GM21737 (cell line): Measurements from ENCODE around the gene TOX4.
"Not testable (repeated sequence)": the region's sequence is repeated elsewhere in the genome, so short reads cannot be mapped to it uniquely, and the experiment has no call there.

Experiments used
- ATAC-seq: cut with Tn5 transposase; IDR thresholded peaks from one replicate; pipeline ENCODE4 v1.9.1; 2021; ENCODE audit warnings: mild to moderate bottlenecking, moderate library complexity; ENCODE audit not compliant: unreplicated experiment

TOX4 gene

GRCh38 chr14:21533294-21533693, 56.3 kb downstream of the TOX4 start:
- ATAC-seq = no peak

- no peak for ATAC-seq
Measured at GRCh38 chr14:21534576-21534975, 57.6 kb downstream of the TOX4 start.

GRCh38 chr14:21535545-21536417, 58.8 kb downstream of the TOX4 start:
- no peak for ATAC-seq

- ATAC-seq = no peak
Measured at GRCh38 chr14:21536418-21537089, 59.6 kb downstream of the TOX4 start.

GRCh38 chr14:21537090-21537424, 60.1 kb downstream of the TOX4 start:
- no peak for ATAC-seq

- no peak for ATAC-seq
Measured at GRCh38 chr14:21539189-21539940, 62.4 kb downstream of the TOX4 start.

GRCh38 chr14:21541413-21542074, 64.5 kb downstream of the TOX4 start:
- ATAC-seq = no peak

- ATAC-seq = no peak
Measured at GRCh38 chr14:21543521-21543960, 66.5 kb downstream of the TOX4 start.

GRCh38 chr14:21543963-21544362, 67.0 kb downstream of the TOX4 start:
- ATAC-seq = no peak

GRCh38 chr14:21544588-21544987, 67.6 kb downstream of the TOX4 start:
- ATAC-seq = not testable (repeated sequence)
